Stimulated activated CD4-positive, alpha-beta T cell treated with anti-CD3 and anti-CD28 coated beads, Interleukin-2, amount 100 ng/mL, for 24 hours (primary cell): ENCODE measurements around the gene HCN1.
"Not testable (repeated sequence)": the region's sequence is repeated elsewhere in the genome, so short reads cannot be mapped to it uniquely, and the experiment has no call there.

Source experiments
- DNase-seq, 2 donors: peaks; one replicate each; pipeline ENCODE4 v3.0.0-alpha.2; 2020

The HCN1 gene

GRCh38 chr5:45414620-45415573, 281.3 kb downstream of the HCN1 start:
- no peak for DNase-seq

- no peak for DNase-seq
Observed at GRCh38 chr5:45411971-45412612, 284.1 kb downstream of the HCN1 start.

- no peak for DNase-seq
Observed at GRCh38 chr5:45410304-45410995, 285.7 kb downstream of the HCN1 start.

- DNase-seq = no peak
Observed at GRCh38 chr5:45408067-45408466, 288.1 kb downstream of the HCN1 start.

DNA sequence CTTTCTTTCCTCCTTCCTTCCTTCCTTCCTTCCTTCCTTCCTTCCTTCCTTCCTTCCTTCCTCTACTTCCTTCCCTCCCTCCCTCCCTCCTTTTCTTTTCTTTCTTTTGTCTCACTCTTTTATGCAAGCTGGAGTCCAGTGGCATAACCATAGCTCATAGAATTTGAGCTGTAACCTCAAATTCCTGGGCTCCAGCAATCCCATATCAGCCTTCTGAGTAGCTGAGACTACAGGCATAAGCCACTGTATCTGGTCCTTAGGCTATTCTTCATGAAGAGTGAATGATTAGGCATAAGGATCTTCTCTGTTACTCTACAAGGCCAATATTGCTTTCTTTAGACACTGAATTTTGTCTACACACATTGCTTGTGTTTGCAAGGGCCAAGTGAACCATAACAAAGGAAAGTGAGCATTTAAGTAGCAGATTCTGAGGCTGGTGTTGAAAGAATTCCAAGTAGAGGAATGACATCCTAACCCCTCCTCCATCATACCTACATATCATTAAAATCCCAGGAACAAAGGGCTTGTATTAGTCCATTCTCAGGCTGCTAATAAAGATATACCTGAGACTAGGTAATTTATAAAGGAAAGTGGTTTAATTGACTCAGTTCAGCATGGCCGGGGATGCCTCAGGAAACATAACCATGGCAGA, 293.2 kb downstream of the HCN1 start:
- DNase-seq = no peak

GRCh38 chr5:45399041-45399440, 297.1 kb downstream of the HCN1 start:
- DNase-seq = no peak

DNA sequence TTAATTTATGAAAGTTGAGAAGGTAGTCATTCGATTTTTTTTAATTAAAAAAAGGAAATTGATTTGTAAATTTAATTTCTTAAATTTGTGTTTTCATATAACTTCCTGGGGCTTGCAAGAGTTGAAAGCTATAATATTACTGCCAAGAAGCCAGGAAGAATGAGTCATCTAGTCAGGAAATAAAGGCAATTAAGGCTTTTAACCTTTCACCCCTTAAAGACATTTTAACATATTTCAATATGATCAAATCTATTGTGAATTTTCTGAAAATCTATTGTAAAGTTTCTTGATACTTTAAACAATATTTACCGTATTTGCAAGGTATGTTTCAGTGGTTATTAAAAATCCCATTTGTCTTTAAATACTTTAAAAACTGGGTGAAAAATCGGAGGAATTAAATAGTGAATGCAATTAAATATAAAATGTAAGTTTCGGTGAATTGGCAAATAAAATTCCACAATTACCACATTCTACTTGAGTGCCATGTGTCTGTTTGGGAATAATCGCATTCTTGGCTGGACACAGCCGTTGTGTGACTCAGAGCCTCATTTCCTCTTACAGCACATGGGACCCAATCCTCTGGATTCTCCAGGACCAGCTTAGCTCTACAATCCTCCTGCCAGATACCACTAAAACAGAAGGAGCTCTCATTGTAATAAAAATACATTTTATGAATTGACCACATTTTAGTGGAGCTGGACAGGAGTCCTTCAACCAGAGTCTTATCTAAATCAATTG, 310.7 kb downstream of the HCN1 start:
- no peak for DNase-seq

DNA sequence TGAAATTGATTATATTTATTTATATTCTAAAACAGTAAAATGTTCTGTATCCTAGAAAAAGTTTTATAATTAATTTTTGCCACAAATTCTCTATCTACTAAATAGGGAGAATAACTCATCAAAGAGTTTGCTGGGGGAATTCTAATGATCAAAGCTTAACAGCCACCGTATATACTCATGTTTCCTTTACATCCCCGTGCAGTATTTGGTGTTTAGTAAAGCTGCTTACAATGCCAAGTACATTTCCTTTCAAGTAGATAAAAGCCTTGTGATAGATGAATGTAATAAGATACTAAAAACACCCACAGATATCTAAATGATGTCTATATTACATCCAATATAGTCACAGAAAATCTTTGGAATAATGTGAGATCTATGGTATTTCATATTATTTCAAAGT, 312.2 kb downstream of the HCN1 start:
- no peak for DNase-seq

- no peak for DNase-seq
Observed at GRCh38 chr5:45382583-45382982, 313.6 kb downstream of the HCN1 start.

- no peak for DNase-seq
Observed at GRCh38 chr5:45376417-45376816, 319.8 kb downstream of the HCN1 start.

GRCh38 chr5:45372629-45373028, 323.6 kb downstream of the HCN1 start:
- DNase-seq = no peak

GRCh38 chr5:45371423-45371822, 324.8 kb downstream of the HCN1 start:
- DNase-seq = not testable (repeated sequence)

GRCh38 chr5:45355189-45355992, 340.8 kb downstream of the HCN1 start:
- no peak for DNase-seq

DNA sequence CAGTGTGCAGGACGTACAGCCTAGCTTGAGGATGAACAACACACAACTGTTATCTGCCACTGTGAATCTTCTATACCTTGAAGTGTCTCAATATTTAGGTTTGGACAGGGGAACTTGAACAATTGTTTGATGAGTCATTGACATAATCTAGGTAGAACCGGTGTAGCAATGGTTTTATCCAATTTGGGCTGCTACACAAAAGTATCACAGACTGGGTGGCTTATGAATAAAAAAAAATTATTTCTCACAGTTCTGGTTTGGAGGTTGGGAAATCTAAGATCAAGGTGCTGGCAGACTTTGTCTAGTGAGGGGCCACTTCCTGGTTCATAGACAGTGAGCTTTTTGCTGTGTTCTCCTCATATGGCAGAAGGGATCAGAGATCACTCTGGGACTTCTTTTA, 359.7 kb downstream of the HCN1 start:
- DNase-seq = no peak

DNA sequence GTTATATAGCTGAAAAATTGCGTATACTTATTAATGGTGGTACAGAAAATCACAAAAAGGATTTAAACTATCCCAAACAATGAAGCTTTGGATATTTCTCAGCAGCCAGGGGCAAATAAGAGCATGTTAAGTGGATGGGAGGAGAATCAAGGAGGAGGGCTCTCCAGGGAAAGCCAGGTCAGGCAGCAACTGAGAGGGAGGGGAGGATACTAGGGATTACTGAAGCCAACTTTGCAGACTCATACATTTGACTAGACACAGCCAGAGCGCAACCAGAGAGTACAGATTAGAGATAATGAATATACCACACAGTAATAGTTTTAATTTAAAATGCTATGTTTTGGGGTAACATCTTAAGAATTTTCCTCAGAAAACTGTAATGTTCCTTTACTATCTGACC, 360.2 kb downstream of the HCN1 start:
- no peak for DNase-seq

GRCh38 chr5:45335346-45335745, 360.8 kb downstream of the HCN1 start:
- no peak for DNase-seq

DNA sequence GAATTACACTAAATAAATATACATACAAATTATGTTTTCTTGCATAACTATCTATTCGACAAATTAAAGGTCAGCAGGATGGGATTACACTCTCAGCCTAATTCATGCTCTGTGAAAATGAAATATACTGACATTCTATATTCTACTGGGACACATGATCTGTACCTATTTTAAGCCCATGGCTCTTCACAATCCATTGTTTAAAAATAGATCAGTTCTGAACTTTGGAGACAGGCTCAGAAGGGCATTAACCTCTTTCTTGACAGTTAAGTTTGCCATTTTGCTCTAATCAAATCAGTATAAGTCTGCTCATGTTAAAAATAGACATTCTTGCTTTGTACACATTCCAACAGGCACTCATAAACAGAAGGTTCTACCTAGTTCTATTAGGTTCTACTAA, 361.2 kb downstream of the HCN1 start:
- no peak for DNase-seq

DNA sequence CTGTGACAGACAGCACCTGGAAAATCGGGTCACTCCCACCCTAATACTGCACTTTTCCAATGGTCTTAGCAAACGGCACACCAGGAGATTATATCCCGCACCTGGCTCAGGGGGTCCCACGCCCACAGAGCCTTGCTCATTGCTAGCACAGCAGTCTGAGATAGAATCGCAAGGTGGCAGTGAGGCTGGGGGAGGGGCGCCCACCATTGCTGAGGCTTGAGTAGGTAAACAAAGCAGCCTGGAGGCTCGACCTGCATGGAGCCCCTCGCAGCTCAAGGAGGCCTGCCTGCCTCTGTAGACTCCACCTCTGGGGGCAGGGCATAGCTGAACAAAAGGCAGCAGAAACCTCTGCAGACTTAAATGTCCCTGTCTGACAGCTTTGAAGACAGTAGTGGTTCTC, 383.6 kb downstream of the HCN1 start:
- DNase-seq = not testable (repeated sequence)

GRCh38 chr5:45295231-45295630, 400.9 kb downstream of the HCN1 start:
- DNase-seq = no peak

GRCh38 chr5:45288746-45289145, 407.4 kb downstream of the HCN1 start:
- DNase-seq = no peak

GRCh38 chr5:45284436-45284835, 411.7 kb downstream of the HCN1 start:
- DNase-seq = no peak

- no peak for DNase-seq
Observed at GRCh38 chr5:45281081-45281480, 415.1 kb downstream of the HCN1 start.
